SIG-M5 treated with dmso at 0.1 percent for 504 hours (cell line): ENCODE results near the gene PCDH12.

ENCODE experiments used
- DNase-seq: peaks from one replicate; lab custom pipeline; 2025; ENCODE audit not compliant: unreplicated experiment; lab: John Stamatoyannopoulos, UW

Gene PCDH12

DNA sequence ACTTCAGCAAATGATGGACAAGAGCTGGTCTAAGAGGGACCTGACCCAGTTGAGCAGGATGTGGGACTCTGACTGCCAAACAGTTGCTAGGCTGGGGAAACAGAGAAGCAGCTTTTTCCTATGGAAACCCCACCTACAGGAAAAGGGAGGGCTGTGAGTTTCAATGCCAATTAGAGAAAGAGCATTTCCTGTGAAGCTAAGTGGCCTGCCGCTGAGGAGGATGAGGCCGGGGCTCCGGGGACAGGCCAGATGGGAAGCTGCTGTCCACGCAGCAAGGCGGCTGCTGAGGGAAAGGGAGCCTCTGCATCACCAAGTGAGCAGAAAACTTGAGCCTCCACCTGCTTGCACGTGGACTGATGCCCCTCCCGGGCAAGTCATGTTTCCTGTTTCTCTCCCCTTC, at the start of gene PCDH12:
TSS of gene PCDH12 (minus strand) at position 90 of the 400 bp plus-strand sequence. CDS start 351 bp downstream, outside the sequence.
- no peak for DNase-seq

DNA sequence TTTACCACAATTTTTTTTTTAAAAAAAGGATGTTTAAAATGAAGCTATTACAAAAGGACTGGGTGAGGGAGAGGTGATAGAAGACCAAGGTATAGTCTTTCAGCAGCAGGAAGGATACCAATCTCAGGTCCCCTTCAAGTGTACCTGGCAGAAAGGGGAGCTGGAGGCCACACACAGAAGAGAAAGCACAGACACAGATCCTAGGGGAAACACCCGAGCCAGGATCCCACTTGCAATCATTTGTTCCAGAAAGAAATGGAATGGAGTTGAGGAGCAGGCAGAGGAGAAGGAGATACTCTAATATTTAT, 49.2 kb upstream of the PCDH12 start:
- DNase-seq = no peak

DNA sequence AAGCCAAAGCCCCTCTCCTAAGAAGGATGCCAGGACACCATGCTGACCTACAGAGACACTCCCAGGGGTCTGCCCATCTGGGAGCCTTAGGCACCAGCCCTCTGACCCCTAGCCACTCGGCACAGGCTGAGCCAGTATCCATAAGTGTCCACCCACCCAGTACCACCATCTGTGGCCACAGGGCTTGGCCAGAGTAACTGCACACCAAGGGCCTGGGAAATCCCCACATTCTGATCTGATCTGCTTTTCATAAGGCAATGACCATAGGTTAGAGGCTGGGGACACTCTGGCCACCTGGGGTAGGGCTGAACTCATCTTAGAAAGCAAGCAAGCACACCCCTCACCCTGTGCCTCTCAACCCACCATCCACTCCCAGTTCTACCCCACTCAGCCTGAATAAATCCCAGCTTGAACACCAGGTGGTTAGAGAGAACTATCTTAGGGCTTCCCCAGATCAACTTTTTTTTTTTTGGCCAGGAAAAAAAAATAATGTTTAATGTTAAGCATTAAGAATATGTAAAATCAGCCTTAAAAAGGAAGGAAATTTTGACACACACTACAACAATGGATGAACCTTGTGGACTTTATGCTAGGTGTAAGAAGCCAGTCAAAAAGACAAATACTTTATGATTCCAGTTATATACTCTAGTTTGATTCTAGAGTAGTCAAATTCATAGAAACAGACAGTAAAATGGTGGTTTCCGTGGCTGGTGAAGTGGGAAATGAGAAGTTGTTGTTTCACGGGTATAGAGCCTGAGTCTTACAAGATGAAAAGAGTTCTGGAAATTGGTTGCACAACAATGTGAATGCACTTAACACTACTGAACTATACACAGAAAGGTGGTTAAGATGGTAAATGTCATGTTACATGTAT, 48.6 kb upstream of the PCDH12 start:
- peak; percentile 38 for DNase-seq

- DNase-seq = no peak
These were observed 45.3 kb upstream of the PCDH12 start for GRCh38 chr5:142003266-142003800.

DNA sequence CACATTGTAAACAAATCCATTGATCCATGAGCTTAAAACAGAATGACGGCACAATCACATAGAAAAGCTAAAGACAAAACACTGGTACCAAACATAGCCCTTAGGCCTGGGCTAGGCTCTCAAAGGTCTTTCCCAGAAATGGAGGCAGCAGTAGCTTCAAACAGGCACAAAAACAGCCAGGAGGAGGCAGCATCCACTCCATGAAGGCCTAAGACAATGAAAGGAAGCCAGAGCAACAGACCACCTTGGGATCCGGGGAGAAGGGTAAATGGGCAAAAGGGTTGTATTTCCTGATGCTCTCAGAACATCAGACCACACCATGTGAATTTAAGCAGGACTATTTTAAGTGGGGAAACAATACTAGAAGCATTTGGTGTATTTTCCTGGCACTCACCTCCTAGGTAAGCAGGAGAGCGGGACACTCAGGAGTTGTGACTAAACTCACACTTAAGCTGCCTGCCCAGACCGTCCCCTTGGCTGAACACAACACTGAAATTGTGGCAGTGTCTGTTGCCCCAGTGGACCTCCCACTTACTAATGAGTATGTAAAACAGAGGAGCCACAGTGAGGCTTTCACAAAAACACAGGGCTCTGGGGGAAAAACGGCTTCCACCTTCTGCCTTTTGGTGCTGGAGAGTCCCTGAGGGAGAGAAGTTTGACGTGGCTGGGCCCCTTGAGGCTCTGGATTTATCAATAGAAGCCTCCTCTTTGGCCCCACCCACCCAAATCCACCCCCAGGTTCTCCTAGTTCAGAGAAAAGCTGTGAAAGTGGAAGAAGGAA, 42.9 kb upstream of the PCDH12 start:
- DNase-seq = no peak

GRCh38 chr5:142000173-142000572, 42.2 kb upstream of the PCDH12 start:
- no peak for DNase-seq

- no peak for DNase-seq
These were observed 39.5 kb upstream of the PCDH12 start for GRCh38 chr5:141997358-141997960.

DNA sequence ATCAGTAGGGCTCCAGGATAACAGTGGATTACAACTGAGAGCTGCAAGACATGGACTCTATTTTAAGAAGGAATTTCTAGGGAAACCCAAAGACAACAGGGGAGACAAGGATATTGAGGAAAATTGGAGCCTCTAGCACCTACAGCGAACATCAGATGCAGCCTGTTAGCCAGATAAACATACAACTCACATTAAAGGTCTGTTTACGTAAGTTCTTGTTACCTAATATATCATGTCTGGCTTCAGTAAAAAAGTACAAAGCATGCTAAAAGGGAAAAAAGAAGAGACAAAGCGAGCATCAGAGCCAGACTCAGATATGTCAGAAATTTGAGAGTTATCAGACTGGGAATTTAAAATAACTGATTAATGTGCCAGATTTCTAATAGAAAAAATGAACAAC, 37.7 kb upstream of the PCDH12 start:
- DNase-seq = no peak

GRCh38 chr5:141994511-141995136, 36.6 kb upstream of the PCDH12 start:
- no peak for DNase-seq

- peak; percentile 64 for DNase-seq
These were observed 34.5 kb upstream of the PCDH12 start for GRCh38 chr5:141992349-141992963.

DNA sequence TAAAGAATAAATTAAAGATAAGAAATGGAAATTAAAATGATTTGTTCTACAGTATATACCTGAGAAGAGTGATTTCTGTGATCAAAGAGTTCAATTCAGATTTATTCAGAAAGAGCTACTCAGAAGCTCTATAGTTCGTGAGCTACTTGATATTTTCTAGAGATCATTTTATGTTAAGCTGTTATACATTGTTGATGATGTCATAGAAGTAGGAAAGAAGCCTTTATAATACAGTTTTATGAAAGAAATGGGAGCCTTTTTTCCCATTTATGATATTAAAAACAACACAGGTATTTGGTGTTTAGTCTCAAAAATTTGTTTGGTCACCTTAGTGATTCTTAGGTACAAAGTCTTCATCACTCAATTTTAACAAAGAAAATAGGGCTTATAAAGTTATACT, 31.7 kb upstream of the PCDH12 start:
- no peak for DNase-seq

- no peak for DNase-seq
These were observed 28.1 kb upstream of the PCDH12 start for GRCh38 chr5:141986072-141986471.

- no peak for DNase-seq
These were observed 24.6 kb upstream of the PCDH12 start for GRCh38 chr5:141982626-141983025.

GRCh38 chr5:141978389-141978788, 20.4 kb upstream of the PCDH12 start:
- DNase-seq = no peak

GRCh38 chr5:141976176-141976575, 18.2 kb upstream of the PCDH12 start:
- DNase-seq = no peak

- DNase-seq = no peak
These were observed 16.0 kb upstream of the PCDH12 start for GRCh38 chr5:141973871-141974595.

- DNase-seq = peak; percentile 81
These were observed 12.1 kb upstream of the PCDH12 start for GRCh38 chr5:141969783-141970771.

DNA sequence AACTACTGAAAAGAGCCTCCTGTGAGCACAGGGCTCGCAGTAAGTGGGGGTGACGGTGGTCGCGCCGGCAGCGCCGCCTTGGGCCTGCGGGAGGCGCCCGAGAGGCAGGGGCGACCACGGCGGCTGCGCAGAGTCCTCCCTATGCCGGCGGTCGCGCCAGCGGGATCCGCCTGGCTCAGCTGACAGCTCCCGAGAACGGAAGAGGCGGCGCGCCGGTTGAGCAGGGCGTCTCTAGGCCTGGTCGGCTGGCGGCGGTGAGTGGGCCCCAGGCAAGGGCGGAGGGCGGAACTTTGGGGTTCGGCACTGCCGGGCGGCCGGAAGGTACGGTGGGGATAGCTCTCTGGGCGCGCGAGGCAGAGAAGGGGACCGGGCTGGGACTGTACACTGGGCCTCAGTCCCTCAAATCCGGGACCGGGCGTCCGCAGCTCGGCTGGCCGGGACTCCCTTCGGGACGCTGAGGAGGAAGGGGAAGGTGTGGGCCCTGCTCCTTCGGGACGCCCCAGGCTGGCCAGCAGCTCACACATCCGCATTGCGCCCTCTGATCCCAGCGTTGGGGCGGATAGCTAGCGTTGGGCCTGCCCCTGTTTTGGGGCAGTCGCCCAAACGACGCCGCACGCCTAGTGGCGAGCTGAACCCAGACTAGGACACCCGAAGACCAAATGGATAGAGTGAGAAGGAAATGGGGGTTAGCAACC, 11.1 kb upstream of the PCDH12 start, which contains the start of gene RNF14:
TSS of gene RNF14 (plus strand) at position 192 of the 695 bp plus-strand sequence. CDS start 4,484 bp downstream, outside the sequence.
- peak; percentile 95 for DNase-seq
